NCI-H1048 (cell line): Measurements from ENCODE around the gene DNASE1L2.

Experiments used
- DNase-seq: peaks from one replicate; lab custom pipeline; 2025; lab: John Stamatoyannopoulos, UW

DNASE1L2 gene

GRCh38 chr16:2287916-2288547 is 51.8 kb downstream of the DNASE1L2 start:
- DNase-seq, result no peak
